WTC11 (cell line): ENCODE data around the gene TAOK3. TPM values are rescaled to one million over a fixed set of nuclear protein-coding genes. Genes with fewer than 3 reads are reported as not detected.
"Not testable (repeated sequence)": the region's sequence is repeated elsewhere in the genome, so short reads cannot be mapped to it uniquely, and the experiment has no call there.

ENCODE experiments used
- ATAC-seq: fragments of 200-7000 bp; cut with Tn5 transposase; 2 replicates; pipeline ENCODE4 v1.10.0; 2021; ENCODE audit warnings: mild to moderate bottlenecking, moderate library complexity
- CTCF ChIA-PET: fragments of 300-600 bp; sonication (Branson Sonifier 250); formaldehyde crosslinking; loops from one replicate; lab custom pipeline; 2021; ENCODE audit warnings: antibody characterized with exemption; lab: Charles Lee
- POLR2A ChIA-PET: fragments of 350-600 bp; sonication (Branson Sonifier 250); formaldehyde crosslinking; loops from one replicate; lab custom pipeline; 2021; ENCODE audit warnings: antibody characterized with exemption; lab: Charles Lee
- DNase-seq: peaks from one replicate; pipeline ENCODE4 v3.0.0; 2021; ENCODE audit warnings: low spot score
- H3K27ac Mint-ChIP-seq: 2 replicates; pipeline ENCODE4 v1.8.0; 2021; ENCODE audit warnings: mixed read lengths
- H3K27me3 Mint-ChIP-seq: 2 replicates; pipeline ENCODE4 v1.8.0; 2021; ENCODE audit warnings: low read depth, mild to moderate bottlenecking, moderate library complexity, mixed read lengths
- H3K36me3 Mint-ChIP-seq: 2 replicates; pipeline ENCODE4 v1.8.0; 2021; ENCODE audit warnings: mixed read lengths
- H3K4me1 Mint-ChIP-seq: 2 replicates; pipeline ENCODE4 v1.8.0; 2022; ENCODE audit warnings: mixed read lengths
- H3K4me3 Mint-ChIP-seq: 2 replicates; pipeline ENCODE4 v1.8.0; 2021; ENCODE audit warnings: mild to moderate bottlenecking, moderate library complexity, mixed read lengths
- H3K9me3 Mint-ChIP-seq: 2 replicates; pipeline ENCODE4 v1.8.0; 2021; ENCODE audit warnings: mixed read lengths
- CBFB ChIP-seq: sonication (generic); formaldehyde crosslinking; IDR thresholded peaks from 2 replicates; pipeline ENCODE4 v1.8.1; 2022; ENCODE audit warnings: mild to moderate bottlenecking, low read depth, missing genetic modification reagents
- CDX4 ChIP-seq: fragments of 250-450 bp; sonication (Bioruptor Pico); IDR thresholded peaks from 2 replicates; pipeline ENCODE4 v1.9.0; 2021; ENCODE audit warnings: moderate library complexity, mild to moderate bottlenecking, inconsistent platforms, borderline replicate concordance
- CREB1 ChIP-seq: sonication (generic); formaldehyde crosslinking; IDR thresholded peaks from 2 replicates; pipeline ENCODE4 v1.8.0; 2023; ENCODE audit warnings: mild to moderate bottlenecking, missing genetic modification reagents
- E2F1 ChIP-seq: sonication (generic); formaldehyde crosslinking; IDR thresholded peaks from 2 replicates; pipeline ENCODE4 v1.8.0; 2022; ENCODE audit warnings: mild to moderate bottlenecking, missing genetic modification reagents
- NFYB ChIP-seq: sonication (generic); formaldehyde crosslinking; conservative IDR thresholded peaks from 2 replicates; pipeline ENCODE4 v1.8.0; 2022; ENCODE audit warnings: low read depth, missing genetic modification reagents
- NR2C2 ChIP-seq: sonication (generic); formaldehyde crosslinking; IDR thresholded peaks from 2 replicates; pipeline ENCODE4 v1.8.0; 2022; ENCODE audit warnings: mild to moderate bottlenecking, missing genetic modification reagents
- RELA ChIP-seq: sonication (generic); formaldehyde crosslinking; IDR thresholded peaks from 2 replicates; pipeline ENCODE4 v1.8.1; 2022; ENCODE audit warnings: missing genetic modification reagents, mild to moderate bottlenecking, borderline replicate concordance
- TCF7 ChIP-seq: sonication (generic); formaldehyde crosslinking; IDR thresholded peaks from 2 replicates; pipeline ENCODE4 v1.8.0; 2022; ENCODE audit warnings: mild to moderate bottlenecking, low read depth, missing genetic modification reagents, moderate library complexity
- TEAD4 ChIP-seq: sonication (generic); formaldehyde crosslinking; IDR thresholded peaks from 2 replicates; pipeline ENCODE4 v1.8.0; 2022; ENCODE audit warnings: mild to moderate bottlenecking, missing genetic modification reagents
- ZNF138 ChIP-seq: sonication (generic); formaldehyde crosslinking; conservative IDR thresholded peaks from 2 replicates; pipeline ENCODE4 v1.8.1; 2022; ENCODE audit warnings: mild to moderate bottlenecking, moderate library complexity, missing genetic modification reagents
- ZNF416 ChIP-seq: fragments of 250-450 bp; sonication (Bioruptor Pico); IDR thresholded peaks from 2 replicates; pipeline ENCODE4 v1.9.0; 2021; ENCODE audit warnings: mild to moderate bottlenecking, inconsistent platforms
- total RNA-seq: library from RNA; stranded (reverse); gene quantifications from 3 replicates; pipeline ENCODE4 v1.2.3, GENCODE V29; 2021
- TF ChIP-seq, protein P1 (sequence below): sonication (generic); formaldehyde crosslinking; IDR thresholded peaks from 2 replicates; pipeline ENCODE4 v1.8.0; 2023; ENCODE audit warnings: missing genetic modification reagents, mild to moderate bottlenecking, borderline replicate concordance
- TF ChIP-seq, protein P2 (sequence below): sonication (generic); formaldehyde crosslinking; IDR thresholded peaks from 2 replicates; pipeline ENCODE4 v1.8.1; 2022; ENCODE audit warnings: low read depth, mild to moderate bottlenecking, moderate library complexity, missing genetic modification reagents, borderline replicate concordance

Gene TAOK3
- total RNA-seq, 1 experiment from 2014 or later = 13.0 TPM

DNA sequence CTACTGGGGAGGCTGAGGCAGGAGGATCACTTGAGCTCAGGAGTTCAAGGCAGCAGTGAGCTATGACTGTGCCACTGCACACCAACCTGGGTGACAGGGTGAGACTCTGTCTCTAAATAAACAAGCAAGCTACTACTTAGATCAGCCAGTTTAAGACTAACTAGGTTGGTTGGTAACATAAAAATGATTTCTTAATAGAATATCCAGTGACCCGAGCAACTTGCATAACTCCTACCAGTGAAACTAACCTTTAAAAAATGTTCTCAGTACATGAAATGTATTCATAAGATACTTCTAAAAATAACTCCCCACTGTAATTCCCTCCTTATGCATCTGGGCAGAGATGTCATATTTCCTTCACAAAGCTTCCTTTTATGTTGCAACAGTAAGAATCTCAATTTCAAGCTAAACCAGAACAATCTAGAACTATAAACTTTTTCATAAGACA lies 15.9 kb downstream of the TAOK3 start (continued):
- TF ChIP-seq, protein P1, sequence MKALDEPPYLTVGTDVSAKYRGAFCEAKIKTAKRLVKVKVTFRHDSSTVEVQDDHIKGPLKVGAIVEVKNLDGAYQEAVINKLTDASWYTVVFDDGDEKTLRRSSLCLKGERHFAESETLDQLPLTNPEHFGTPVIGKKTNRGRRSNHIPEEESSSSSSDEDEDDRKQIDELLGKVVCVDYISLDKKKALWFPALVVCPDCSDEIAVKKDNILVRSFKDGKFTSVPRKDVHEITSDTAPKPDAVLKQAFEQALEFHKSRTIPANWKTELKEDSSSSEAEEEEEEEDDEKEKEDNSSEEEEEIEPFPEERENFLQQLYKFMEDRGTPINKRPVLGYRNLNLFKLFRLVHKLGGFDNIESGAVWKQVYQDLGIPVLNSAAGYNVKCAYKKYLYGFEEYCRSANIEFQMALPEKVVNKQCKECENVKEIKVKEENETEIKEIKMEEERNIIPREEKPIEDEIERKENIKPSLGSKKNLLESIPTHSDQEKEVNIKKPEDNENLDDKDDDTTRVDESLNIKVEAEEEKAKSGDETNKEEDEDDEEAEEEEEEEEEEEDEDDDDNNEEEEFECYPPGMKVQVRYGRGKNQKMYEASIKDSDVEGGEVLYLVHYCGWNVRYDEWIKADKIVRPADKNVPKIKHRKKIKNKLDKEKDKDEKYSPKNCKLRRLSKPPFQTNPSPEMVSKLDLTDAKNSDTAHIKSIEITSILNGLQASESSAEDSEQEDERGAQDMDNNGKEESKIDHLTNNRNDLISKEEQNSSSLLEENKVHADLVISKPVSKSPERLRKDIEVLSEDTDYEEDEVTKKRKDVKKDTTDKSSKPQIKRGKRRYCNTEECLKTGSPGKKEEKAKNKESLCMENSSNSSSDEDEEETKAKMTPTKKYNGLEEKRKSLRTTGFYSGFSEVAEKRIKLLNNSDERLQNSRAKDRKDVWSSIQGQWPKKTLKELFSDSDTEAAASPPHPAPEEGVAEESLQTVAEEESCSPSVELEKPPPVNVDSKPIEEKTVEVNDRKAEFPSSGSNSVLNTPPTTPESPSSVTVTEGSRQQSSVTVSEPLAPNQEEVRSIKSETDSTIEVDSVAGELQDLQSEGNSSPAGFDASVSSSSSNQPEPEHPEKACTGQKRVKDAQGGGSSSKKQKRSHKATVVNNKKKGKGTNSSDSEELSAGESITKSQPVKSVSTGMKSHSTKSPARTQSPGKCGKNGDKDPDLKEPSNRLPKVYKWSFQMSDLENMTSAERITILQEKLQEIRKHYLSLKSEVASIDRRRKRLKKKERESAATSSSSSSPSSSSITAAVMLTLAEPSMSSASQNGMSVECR = no peak
- TF ChIP-seq TCF7 (CRISPR knock-in tag) (no peak), ZNF138 (CRISPR knock-in tag) (no peak), CBFB (no peak), NFYB (CRISPR knock-in tag) (no peak), TEAD4 (CRISPR knock-in tag) (no peak), E2F1 (no peak), CDX4 (no peak), ZNF416 (CRISPR knock-in tag) (no peak)

- no peak for TF ChIP-seq RELA
- TF ChIP-seq, protein P2, sequence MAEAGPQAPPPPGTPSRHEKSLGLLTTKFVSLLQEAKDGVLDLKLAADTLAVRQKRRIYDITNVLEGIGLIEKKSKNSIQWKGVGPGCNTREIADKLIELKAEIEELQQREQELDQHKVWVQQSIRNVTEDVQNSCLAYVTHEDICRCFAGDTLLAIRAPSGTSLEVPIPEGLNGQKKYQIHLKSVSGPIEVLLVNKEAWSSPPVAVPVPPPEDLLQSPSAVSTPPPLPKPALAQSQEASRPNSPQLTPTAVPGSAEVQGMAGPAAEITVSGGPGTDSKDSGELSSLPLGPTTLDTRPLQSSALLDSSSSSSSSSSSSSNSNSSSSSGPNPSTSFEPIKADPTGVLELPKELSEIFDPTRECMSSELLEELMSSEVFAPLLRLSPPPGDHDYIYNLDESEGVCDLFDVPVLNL (CRISPR knock-in tag) = no peak
- DNase-seq (no peak), ATAC-seq (no peak)
- H3K27me3 Mint-ChIP-seq = no peaks in the 10 kb centered on the region
- H3K27ac Mint-ChIP-seq = no peak overlapping the region
- H3K4me1 Mint-ChIP-seq = peaks cover 14% of the 10 kb centered on the region
- H3K36me3 Mint-ChIP-seq = peaks cover 10% of the 10 kb centered on the region
- H3K9me3 Mint-ChIP-seq = peaks cover 21% of the 10 kb centered on the region
- CTCF ChIA-PET = interaction anchor here (0.9 to 1.2 kb wide), 3 partner anchors 20 to 236 kb away, joined by 3 to 6 read pairs (median 5); partner anchors contain the start of gene SUDS3
- POLR2A ChIA-PET = interaction anchor here (0.7 kb wide), 1 partner anchor 94 kb away, joined by 4 read pairs; no protein-coding TSS in a partner anchor
- H3K4me3 Mint-ChIP-seq = no peak overlapping the region
These were observed 16.9 kb downstream of the TAOK3 start for GRCh38 chr12:118355843-118356242.

- DNase-seq = no peak
- no peaks in the 10 kb centered on the region for H3K27me3 Mint-ChIP-seq
- ATAC-seq = no peak
- peaks cover 10% of the 10 kb centered on the region for H3K36me3 Mint-ChIP-seq
- no peak overlapping the region for H3K4me3 Mint-ChIP-seq
- TF ChIP-seq CREB1 (CRISPR knock-in tag) (no peak), NR2C2 (CRISPR knock-in tag) (no peak)
- TF ChIP-seq, all 79 proteins: peak for 0
- H3K9me3 Mint-ChIP-seq = peaks cover 21% of the 10 kb centered on the region
- POLR2A ChIA-PET = no interaction called here
- H3K4me1 Mint-ChIP-seq = peaks cover 14% of the 10 kb centered on the region
- CTCF ChIA-PET = interaction anchor here (0.9 kb wide), 1 partner anchor 21 kb away, joined by 5 read pairs; the partner anchor contains the start of gene SUDS3
- H3K27ac Mint-ChIP-seq = no peak overlapping the region
These were observed 17.8 kb downstream of the TAOK3 start for GRCh38 chr12:118354903-118355302.

DNA sequence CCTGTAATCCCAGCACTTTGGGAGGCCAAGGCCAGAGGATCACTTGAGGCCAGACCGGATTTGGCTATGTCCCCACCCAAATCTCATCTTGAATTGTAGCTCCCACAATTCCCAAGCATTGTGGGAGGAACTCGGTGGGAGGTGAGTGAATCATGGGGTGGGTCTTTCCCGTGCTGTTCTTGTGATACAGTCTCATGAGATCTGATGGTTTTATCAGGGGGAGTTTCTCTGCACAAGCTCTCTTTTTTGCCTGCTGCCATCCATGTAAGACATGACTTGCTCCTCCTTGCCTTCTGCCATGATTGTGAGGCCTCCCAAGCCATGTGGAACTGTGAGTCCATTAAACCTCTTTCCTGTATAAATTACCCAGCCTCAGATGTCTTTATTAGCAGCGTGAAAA lies 18.2 kb downstream of the TAOK3 start:
- DNase-seq = not testable (repeated sequence)

More for the DNA sequence above, 18.2 kb downstream of the TAOK3 start:
- CTCF ChIA-PET, H3K27me3 Mint-ChIP-seq, H3K27ac Mint-ChIP-seq, H3K4me3 Mint-ChIP-seq, ATAC-seq: not testable (repeated sequence)
- POLR2A ChIA-PET = interaction anchor here (0.5 kb wide), 1 partner anchor 24 kb away, joined by 7 read pairs; no protein-coding TSS in a partner anchor
- peaks cover 12% of the 10 kb centered on the region for H3K4me1 Mint-ChIP-seq
- peaks cover 10% of the 10 kb centered on the region for H3K36me3 Mint-ChIP-seq
- peaks cover 18% of the 10 kb centered on the region for H3K9me3 Mint-ChIP-seq
